GM23338 (cell line): ENCODE measurements around the gene KRT79. TPM values are rescaled to one million over a fixed set of nuclear protein-coding genes. Genes with fewer than 3 reads are reported as not detected.

Source experiments
- ATAC-seq: fragments of 200-7000 bp; cut with Tn5 transposase; 3 replicates; pipeline ENCODE4 v1.9.1; 2020
- DNase-seq: peaks from one replicate; pipeline ENCODE4 v3.0.0-alpha.2; 2015; ENCODE audit warnings: low spot score
- H2AFZ ChIP-seq: fragments of 200-600 bp; sonication (generic); 2 replicates; pipeline ENCODE4 v1.8.0; 2016; ENCODE audit warnings: antibody characterized with exemption, mild to moderate bottlenecking, moderate library complexity
- H3F3A ChIP-seq: fragments of 200-600 bp; sonication (generic); replicated peaks from 2 replicates; pipeline ENCODE4 v1.8.0; 2017; ENCODE audit warnings: antibody characterized with exemption, mixed run types, low read depth
- H3K27ac ChIP-seq: fragments of 200-600 bp; sonication (generic); 2 replicates; pipeline ENCODE4 v1.6.1; 2016; ENCODE audit warnings: low read depth
- H3K27me3 ChIP-seq: fragments of 200-600 bp; sonication (generic); 2 replicates; pipeline ENCODE4 v1.8.0; 2016; ENCODE audit warnings: mild to moderate bottlenecking, mixed run types, moderate library complexity; ENCODE audit not compliant: insufficient read depth
- H3K36me3 ChIP-seq: fragments of 200-600 bp; sonication (generic); 2 replicates; pipeline ENCODE4 v1.8.0; 2016; ENCODE audit warnings: mild to moderate bottlenecking; ENCODE audit not compliant: insufficient read depth
- H3K4me1 ChIP-seq: fragments of 200-600 bp; sonication (generic); 2 replicates; pipeline ENCODE4 v1.8.0; 2016; ENCODE audit warnings: mild to moderate bottlenecking, moderate library complexity; ENCODE audit not compliant: insufficient read depth
- H3K4me2 ChIP-seq: fragments of 200-600 bp; sonication (generic); 2 replicates; pipeline ENCODE4 v1.7.1; 2017; ENCODE audit warnings: mixed run types
- H3K4me3 ChIP-seq: fragments of 200-600 bp; sonication (generic); 2 replicates; pipeline ENCODE4 v1.6.1; 2016; ENCODE audit warnings: mixed run types
- H3K79me2 ChIP-seq: fragments of 200-600 bp; sonication (generic); replicated peaks from 2 replicates; pipeline ENCODE4 v1.8.0; 2017; ENCODE audit warnings: mild to moderate bottlenecking; ENCODE audit not compliant: insufficient read depth
- H3K9me2 ChIP-seq: fragments of 200-600 bp; sonication (generic); 2 replicates; pipeline ENCODE4 v1.8.0; 2017; ENCODE audit not compliant: insufficient read depth
- H4K20me1 ChIP-seq: fragments of 200-600 bp; sonication (generic); replicated peaks from 2 replicates; pipeline ENCODE4 v1.8.0; 2017; ENCODE audit warnings: mild to moderate bottlenecking; ENCODE audit not compliant: insufficient read depth
- H3K27ac Mint-ChIP-seq: 2 replicates; pipeline ENCODE4 v1.8.0; 2020; ENCODE audit warnings: inconsistent platforms, mild to moderate bottlenecking, moderate library complexity, mixed read lengths
- H3K27me3 Mint-ChIP-seq: 3 replicates; pipeline ENCODE4 v1.8.0; 2022; ENCODE audit warnings: low read depth, mild to moderate bottlenecking, moderate library complexity, mixed read lengths, inconsistent platforms; ENCODE audit not compliant: insufficient read depth, poor library complexity
- H3K36me3 Mint-ChIP-seq: 3 replicates; pipeline ENCODE4 v1.8.0; 2021; ENCODE audit warnings: low read depth, mild to moderate bottlenecking, inconsistent platforms, moderate library complexity, mixed read lengths
- H3K4me1 Mint-ChIP-seq: 3 replicates; pipeline ENCODE4 v1.8.0; 2020; ENCODE audit warnings: mild to moderate bottlenecking, inconsistent platforms, mixed read lengths
- H3K4me3 Mint-ChIP-seq: 3 replicates; pipeline ENCODE4 v1.8.0; 2021; ENCODE audit warnings: moderate library complexity, mild to moderate bottlenecking, inconsistent platforms, mixed read lengths
- H3K9me3 Mint-ChIP-seq: 3 replicates; pipeline ENCODE4 v1.8.0; 2020; ENCODE audit warnings: moderate library complexity, mild to moderate bottlenecking, inconsistent platforms, mixed read lengths
- CREB1 ChIP-seq: fragments of 250-450 bp; sonication (Bioruptor Pico); IDR thresholded peaks from 2 replicates; pipeline ENCODE4 v1.5.0; 2020; ENCODE audit warnings: low read depth, mild to moderate bottlenecking, moderate library complexity
- EZH2 ChIP-seq: fragments of 200-600 bp; sonication (generic); IDR thresholded peaks from one replicate; pipeline ENCODE4 v1.8.0; 2017; ENCODE audit warnings: antibody characterized with exemption, mild to moderate bottlenecking, low read depth; ENCODE audit not compliant: unreplicated experiment
- EZH2phosphoT487 ChIP-seq: fragments of 200-600 bp; sonication (generic); IDR thresholded peaks from one replicate; pipeline ENCODE4 v1.8.1; 2018; ENCODE audit warnings: antibody characterized with exemption; ENCODE audit not compliant: unreplicated experiment
- JUNB ChIP-seq: IDR thresholded peaks from one replicate; pipeline ENCODE4 v1.6.1; 2016; ENCODE audit warnings: antibody characterized with exemption; ENCODE audit not compliant: unreplicated experiment
- NANOG ChIP-seq: IDR thresholded peaks from 2 replicates; pipeline ENCODE4 v1.6.1; 2016; ENCODE audit warnings: antibody characterized with exemption, borderline replicate concordance
- POLR2AphosphoS5 ChIP-seq: IDR thresholded peaks from 2 replicates; pipeline ENCODE4 v1.6.1; 2016; ENCODE audit warnings: antibody characterized with exemption, low read depth
- STAT1 ChIP-seq: IDR thresholded peaks from one replicate; pipeline ENCODE4 v1.6.1; 2016; ENCODE audit warnings: antibody characterized with exemption; ENCODE audit not compliant: unreplicated experiment
- ZNF114 ChIP-seq: fragments of 250-450 bp; sonication (Bioruptor Pico); IDR thresholded peaks from 2 replicates; pipeline ENCODE4 v1.5.0; 2020; ENCODE audit warnings: mild to moderate bottlenecking, moderate library complexity
- ZNF331 ChIP-seq: fragments of 250-450 bp; sonication (Bioruptor Pico); IDR thresholded peaks from 2 replicates; pipeline ENCODE4 v1.5.0; 2020; ENCODE audit warnings: low read depth, mild to moderate bottlenecking, moderate library complexity
- polyA plus RNA-seq: library from polyadenylated mRNA; unstranded; fragments of >200 nt; fragmentation: Nextera tagmentation; extraction: Ambion mirVana; gene quantifications from 2 replicates; pipeline ENCODE4 v1.2.1, GENCODE V29; 2016
- total RNA-seq: library from RNA; depleted of rRNA; stranded (reverse); fragments of >200 nt; shearing (Covaris generic); gene quantifications from 2 replicates; pipeline ENCODE4 v1.2.3, GENCODE V29; 2014
- TF ChIP-seq, protein P1 (sequence below), 2 experiments: fragments of 200-600 bp in 1 of 2; sonication (generic) in 1 of 2; conservative IDR thresholded peaks; 2 replicates each; pipeline versions ENCODE4 v1.5.1 to v1.6.1; 2016 to 2017; ENCODE audit warnings: antibody characterized with exemption in 2 of 2, low read depth in 2 of 2, mild to moderate bottlenecking in 2 of 2, moderate library complexity in 1 of 2
- TF ChIP-seq, protein P2 (sequence below): fragments of 250-450 bp; sonication (Bioruptor Pico); IDR thresholded peaks from 2 replicates; pipeline ENCODE4 v1.5.0; 2020; ENCODE audit warnings: mild to moderate bottlenecking, moderate library complexity
- TF ChIP-seq, protein P3 (sequence below): IDR thresholded peaks from 2 replicates; pipeline ENCODE4 v1.6.1; 2016; ENCODE audit warnings: antibody characterized with exemption
- TF ChIP-seq, protein P4 (sequence below): IDR thresholded peaks from one replicate; pipeline ENCODE4 v1.6.1; 2018; ENCODE audit warnings: antibody characterized with exemption; ENCODE audit not compliant: unreplicated experiment

KRT79 gene
- total and polyA plus RNA-seq, 2 experiments from 2014 or later, result 0.21 TPM; not detected in 1

- no peaks in the 10 kb centered on the region for H3K79me2 ChIP-seq
- H3K4me2 ChIP-seq, result no peak overlapping the region
- H3K4me1 Mint-ChIP-seq, result no peaks in the 10 kb centered on the region
- DNase-seq (no peak), ATAC-seq (no peak)
- TF ChIP-seq ZNF114 (no peak), POLR2AphosphoS5 (no peak), JUNB (no peak), EZH2phosphoT487 (no peak), STAT1 (no peak), EZH2 (no peak), NANOG (no peak), CREB1 (no peak), ZNF331 (CRISPR knock-in tag) (no peak)
- TF ChIP-seq, protein P1, sequence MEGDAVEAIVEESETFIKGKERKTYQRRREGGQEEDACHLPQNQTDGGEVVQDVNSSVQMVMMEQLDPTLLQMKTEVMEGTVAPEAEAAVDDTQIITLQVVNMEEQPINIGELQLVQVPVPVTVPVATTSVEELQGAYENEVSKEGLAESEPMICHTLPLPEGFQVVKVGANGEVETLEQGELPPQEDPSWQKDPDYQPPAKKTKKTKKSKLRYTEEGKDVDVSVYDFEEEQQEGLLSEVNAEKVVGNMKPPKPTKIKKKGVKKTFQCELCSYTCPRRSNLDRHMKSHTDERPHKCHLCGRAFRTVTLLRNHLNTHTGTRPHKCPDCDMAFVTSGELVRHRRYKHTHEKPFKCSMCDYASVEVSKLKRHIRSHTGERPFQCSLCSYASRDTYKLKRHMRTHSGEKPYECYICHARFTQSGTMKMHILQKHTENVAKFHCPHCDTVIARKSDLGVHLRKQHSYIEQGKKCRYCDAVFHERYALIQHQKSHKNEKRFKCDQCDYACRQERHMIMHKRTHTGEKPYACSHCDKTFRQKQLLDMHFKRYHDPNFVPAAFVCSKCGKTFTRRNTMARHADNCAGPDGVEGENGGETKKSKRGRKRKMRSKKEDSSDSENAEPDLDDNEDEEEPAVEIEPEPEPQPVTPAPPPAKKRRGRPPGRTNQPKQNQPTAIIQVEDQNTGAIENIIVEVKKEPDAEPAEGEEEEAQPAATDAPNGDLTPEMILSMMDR (conservative IDR thresholded peaks at IDR 0.05; ENCODE audit: low read depth in 2 of 2), result no peak
- TF ChIP-seq, protein P2, sequence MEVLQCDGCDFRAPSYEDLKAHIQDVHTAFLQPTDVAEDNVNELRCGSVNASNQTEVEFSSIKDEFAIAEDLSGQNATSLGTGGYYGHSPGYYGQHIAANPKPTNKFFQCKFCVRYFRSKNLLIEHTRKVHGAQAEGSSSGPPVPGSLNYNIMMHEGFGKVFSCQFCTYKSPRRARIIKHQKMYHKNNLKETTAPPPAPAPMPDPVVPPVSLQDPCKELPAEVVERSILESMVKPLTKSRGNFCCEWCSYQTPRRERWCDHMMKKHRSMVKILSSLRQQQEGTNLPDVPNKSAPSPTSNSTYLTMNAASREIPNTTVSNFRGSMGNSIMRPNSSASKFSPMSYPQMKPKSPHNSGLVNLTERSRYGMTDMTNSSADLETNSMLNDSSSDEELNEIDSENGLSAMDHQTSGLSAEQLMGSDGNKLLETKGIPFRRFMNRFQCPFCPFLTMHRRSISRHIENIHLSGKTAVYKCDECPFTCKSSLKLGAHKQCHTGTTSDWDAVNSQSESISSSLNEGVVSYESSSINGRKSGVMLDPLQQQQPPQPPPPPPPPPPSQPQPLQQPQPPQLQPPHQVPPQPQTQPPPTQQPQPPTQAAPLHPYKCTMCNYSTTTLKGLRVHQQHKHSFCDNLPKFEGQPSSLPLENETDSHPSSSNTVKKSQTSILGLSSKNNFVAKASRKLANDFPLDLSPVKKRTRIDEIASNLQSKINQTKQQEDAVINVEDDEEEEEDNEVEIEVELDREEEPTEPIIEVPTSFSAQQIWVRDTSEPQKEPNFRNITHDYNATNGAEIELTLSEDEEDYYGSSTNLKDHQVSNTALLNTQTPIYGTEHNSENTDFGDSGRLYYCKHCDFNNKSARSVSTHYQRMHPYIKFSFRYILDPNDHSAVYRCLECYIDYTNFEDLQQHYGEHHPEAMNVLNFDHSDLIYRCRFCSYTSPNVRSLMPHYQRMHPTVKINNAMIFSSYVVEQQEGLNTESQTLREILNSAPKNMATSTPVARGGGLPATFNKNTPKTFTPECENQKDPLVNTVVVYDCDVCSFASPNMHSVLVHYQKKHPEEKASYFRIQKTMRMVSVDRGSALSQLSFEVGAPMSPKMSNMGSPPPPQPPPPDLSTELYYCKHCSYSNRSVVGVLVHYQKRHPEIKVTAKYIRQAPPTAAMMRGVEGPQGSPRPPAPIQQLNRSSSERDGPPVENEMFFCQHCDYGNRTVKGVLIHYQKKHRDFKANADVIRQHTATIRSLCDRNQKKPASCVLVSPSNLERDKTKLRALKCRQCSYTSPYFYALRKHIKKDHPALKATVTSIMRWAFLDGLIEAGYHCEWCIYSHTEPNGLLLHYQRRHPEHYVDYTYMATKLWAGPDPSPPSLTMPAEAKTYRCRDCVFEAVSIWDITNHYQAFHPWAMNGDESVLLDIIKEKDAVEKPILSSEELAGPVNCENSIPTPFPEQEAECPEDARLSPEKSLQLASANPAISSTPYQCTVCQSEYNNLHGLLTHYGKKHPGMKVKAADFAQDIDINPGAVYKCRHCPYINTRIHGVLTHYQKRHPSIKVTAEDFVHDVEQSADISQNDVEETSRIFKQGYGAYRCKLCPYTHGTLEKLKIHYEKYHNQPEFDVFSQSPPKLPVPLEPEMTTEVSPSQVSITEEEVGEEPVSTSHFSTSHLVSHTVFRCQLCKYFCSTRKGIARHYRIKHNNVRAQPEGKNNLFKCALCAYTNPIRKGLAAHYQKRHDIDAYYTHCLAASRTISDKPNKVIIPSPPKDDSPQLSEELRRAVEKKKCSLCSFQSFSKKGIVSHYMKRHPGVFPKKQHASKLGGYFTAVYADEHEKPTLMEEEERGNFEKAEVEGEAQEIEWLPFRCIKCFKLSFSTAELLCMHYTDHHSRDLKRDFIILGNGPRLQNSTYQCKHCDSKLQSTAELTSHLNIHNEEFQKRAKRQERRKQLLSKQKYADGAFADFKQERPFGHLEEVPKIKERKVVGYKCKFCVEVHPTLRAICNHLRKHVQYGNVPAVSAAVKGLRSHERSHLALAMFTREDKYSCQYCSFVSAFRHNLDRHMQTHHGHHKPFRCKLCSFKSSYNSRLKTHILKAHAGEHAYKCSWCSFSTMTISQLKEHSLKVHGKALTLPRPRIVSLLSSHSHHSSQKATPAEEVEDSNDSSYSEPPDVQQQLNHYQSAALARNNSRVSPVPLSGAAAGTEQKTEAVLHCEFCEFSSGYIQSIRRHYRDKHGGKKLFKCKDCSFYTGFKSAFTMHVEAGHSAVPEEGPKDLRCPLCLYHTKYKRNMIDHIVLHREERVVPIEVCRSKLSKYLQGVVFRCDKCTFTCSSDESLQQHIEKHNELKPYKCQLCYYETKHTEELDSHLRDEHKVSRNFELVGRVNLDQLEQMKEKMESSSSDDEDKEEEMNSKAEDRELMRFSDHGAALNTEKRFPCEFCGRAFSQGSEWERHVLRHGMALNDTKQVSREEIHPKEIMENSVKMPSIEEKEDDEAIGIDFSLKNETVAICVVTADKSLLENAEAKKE (CRISPR knock-in tag), result no peak
- TF ChIP-seq, protein P3, sequence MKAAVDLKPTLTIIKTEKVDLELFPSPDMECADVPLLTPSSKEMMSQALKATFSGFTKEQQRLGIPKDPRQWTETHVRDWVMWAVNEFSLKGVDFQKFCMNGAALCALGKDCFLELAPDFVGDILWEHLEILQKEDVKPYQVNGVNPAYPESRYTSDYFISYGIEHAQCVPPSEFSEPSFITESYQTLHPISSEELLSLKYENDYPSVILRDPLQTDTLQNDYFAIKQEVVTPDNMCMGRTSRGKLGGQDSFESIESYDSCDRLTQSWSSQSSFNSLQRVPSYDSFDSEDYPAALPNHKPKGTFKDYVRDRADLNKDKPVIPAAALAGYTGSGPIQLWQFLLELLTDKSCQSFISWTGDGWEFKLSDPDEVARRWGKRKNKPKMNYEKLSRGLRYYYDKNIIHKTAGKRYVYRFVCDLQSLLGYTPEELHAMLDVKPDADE, result no peak
- TF ChIP-seq, protein P4, sequence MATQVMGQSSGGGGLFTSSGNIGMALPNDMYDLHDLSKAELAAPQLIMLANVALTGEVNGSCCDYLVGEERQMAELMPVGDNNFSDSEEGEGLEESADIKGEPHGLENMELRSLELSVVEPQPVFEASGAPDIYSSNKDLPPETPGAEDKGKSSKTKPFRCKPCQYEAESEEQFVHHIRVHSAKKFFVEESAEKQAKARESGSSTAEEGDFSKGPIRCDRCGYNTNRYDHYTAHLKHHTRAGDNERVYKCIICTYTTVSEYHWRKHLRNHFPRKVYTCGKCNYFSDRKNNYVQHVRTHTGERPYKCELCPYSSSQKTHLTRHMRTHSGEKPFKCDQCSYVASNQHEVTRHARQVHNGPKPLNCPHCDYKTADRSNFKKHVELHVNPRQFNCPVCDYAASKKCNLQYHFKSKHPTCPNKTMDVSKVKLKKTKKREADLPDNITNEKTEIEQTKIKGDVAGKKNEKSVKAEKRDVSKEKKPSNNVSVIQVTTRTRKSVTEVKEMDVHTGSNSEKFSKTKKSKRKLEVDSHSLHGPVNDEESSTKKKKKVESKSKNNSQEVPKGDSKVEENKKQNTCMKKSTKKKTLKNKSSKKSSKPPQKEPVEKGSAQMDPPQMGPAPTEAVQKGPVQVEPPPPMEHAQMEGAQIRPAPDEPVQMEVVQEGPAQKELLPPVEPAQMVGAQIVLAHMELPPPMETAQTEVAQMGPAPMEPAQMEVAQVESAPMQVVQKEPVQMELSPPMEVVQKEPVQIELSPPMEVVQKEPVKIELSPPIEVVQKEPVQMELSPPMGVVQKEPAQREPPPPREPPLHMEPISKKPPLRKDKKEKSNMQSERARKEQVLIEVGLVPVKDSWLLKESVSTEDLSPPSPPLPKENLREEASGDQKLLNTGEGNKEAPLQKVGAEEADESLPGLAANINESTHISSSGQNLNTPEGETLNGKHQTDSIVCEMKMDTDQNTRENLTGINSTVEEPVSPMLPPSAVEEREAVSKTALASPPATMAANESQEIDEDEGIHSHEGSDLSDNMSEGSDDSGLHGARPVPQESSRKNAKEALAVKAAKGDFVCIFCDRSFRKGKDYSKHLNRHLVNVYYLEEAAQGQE, result no peak
- no peaks in the 10 kb centered on the region for H3K36me3 Mint-ChIP-seq
- H3K4me1 ChIP-seq, result no peaks in the 10 kb centered on the region
- no peaks in the 10 kb centered on the region for H3F3A ChIP-seq
- peaks cover 4% of the 10 kb centered on the region for H3K27me3 Mint-ChIP-seq
- H3K36me3 ChIP-seq, result no peaks in the 10 kb centered on the region
- no peak overlapping the region for H3K27ac ChIP-seq
- H3K9me2 ChIP-seq, result no peaks in the 10 kb centered on the region
- no peaks in the 10 kb centered on the region for H3K9me3 Mint-ChIP-seq
- no peak overlapping the region for H3K4me3 ChIP-seq
- H3K27ac Mint-ChIP-seq, result no peak overlapping the region
- no peak overlapping the region for H3K4me3 Mint-ChIP-seq
- no peak overlapping the region for H2AFZ ChIP-seq
- H3K27me3 ChIP-seq, result no peaks in the 10 kb centered on the region
- H4K20me1 ChIP-seq, result no peaks in the 10 kb centered on the region
Observed at GRCh38 chr12:52821071-52821730, 12.9 kb downstream of the KRT79 start.
